Endothelial cell of hepatic sinusoid (primary cell): ENCODE data around the gene DCLK2.

ENCODE experiments used
- in situ Hi-C: cut with HindIII; loops from 2 replicates; pipeline ENCODE4 v1.10.0; 2017; ENCODE audit warnings: low sequenced_read_pairs

Gene DCLK2

DNA sequence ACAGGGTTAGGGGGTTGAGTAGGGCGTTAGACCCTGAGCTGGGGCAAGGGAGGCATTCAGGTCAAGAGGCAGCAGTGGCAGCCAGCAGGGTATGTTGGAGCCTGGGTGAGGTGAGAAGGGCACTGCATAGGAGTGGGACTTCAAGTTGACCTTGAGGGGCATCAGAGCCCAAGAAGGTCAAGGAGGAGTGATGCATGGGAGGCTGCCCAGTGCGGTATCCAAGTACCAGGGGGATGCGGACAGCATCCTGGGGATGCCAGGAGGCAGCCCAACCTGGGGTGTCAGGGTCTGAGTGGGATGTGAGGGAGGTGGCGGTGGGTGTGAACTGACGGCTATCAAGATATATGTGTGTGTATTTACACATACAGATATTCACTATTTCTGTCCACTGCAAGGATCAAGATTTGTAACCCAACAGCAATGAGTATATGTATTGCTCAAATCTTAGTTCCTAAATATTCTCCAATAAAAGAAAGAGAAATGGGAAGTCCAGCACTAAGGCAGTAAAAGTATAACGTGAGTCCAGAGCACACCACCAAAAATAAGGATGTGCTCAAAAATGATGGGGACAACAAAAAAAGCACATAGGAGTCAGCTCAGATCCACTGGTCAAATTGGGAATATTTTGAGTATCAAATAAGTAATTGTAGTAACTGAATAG, 9.8 kb upstream of the DCLK2 start:
- in situ Hi-C loops: no loop called here

DNA sequence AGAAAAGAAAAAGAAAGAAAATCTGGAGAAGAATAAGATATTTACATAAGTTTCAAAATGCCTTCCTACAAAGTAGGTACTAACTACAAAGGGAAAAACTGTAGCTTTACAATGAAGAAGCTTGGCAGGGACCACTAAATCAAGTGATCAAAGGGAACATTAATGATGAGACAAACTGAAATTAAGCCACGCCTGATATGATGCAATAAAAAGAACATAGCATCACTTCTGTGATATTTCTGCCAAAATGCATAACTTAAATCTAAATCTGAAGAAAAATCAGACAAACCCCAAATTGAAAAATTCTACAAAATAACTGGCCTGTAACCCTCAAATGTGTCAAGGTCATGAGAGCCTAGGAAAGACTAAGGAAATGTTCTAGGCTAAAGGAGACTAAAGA, 8.9 kb upstream of the DCLK2 start:
- in situ Hi-C loops: no loop called here

DNA sequence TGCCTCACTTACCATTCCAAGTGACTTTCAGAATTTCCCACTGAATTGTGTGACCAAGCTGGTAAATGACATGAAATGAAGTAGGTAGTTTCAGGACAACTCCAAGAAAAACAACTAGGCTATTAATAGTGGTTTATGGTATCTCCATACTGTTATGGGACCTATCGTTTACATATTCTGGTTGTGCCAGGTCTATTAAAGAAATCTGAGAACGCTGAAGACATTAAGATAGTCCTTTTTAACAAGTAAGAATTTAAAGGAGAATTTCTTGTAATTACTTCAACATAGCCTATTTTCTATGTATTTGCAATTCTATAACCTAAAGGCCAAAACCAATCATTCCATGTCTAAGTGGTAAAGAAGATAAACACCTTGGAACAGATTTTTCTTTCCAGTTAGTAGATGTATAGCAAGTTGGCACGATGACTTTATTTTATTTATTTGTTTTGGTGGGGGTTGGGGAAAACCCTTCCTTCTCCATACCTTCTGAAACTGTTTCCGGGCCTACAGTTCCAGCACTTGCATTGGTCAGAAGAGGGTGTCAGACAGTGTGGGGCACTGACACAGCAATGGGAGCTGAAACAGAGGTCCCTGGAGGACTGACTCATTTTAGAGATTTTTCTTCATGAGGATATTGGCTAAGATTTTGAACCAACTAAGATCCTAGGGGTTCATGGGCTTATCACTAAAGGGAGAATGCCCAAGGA, 7.6 kb upstream of the DCLK2 start:
- in situ Hi-C loops: no loop called here

DNA sequence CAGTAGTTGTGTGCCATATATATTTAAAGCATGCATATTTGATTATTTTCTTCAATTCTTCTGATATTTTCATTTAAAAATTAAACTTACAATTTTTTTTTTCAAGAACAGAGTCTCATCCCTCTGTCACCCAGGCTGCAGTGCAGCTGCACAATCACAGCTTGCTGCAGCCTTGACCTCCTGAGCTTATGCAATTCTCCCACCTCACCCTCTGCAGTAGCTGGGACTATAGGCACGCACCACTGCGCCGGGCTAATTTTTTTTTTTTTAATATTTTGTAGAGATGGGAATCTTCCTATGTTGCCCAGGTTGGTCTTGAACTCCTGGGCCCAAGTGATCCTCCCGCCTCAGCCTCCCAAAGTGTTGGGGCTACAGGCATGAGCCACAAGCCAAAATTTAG, 5.8 kb upstream of the DCLK2 start:
- in situ Hi-C loops: no loop called here

DNA sequence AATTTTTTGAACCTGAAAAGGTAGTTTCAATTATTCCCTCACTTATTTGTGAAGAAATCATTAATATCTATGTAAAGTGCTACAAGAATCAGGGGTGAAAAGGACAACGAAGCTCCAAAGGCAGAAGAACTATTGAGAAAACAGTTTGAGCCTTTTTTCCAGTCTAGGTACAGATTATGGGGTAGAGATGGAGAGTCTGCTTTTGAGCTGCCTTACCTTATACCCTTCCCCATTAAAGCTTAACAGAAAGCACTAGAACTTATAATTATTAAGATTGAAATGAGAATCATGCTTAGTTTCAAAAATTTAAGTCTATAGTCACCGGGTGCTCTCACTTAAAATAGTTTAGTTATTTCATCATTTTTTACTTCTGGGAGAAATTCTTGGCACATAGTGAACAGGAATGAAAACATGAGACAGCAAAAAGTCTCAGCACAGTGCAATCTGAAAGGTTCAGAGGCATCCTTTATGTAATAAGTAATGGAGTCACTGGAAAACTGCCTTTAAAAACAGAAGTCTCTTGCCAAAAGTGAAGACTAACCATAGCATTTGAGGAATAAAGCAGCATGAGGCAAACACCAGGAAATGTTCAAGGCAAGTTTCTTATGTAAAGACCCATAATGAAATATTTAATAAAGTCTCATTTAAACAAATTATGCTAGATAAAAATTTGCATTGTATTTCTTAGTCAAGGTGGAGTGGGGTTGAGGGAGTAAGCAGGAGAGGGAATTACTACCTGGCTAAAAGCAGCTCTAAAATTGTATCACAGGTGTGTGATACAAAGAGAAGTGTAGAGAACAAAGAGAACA, 5.1 kb upstream of the DCLK2 start:
- in situ Hi-C loops: no loop called here

DNA sequence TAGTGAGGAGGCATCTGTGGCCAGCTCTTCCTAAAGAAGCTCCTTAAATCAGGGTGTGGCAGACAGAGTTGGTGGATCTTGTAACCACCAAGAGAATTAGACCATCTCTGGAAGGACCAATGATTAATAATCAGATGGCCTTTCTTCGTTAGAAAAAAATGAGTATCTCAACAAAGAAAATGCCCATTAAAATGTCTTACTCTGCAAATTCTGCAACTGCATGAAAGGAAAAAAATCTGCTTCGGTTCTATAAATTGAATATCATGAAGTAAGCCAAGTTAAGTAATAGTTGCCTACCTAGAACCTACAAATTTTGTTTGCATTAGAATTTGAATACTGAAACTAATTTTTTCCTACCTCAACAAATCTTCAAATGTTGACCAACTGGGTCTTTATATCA, 4.2 kb upstream of the DCLK2 start:
- in situ Hi-C loops: no loop called here

DNA sequence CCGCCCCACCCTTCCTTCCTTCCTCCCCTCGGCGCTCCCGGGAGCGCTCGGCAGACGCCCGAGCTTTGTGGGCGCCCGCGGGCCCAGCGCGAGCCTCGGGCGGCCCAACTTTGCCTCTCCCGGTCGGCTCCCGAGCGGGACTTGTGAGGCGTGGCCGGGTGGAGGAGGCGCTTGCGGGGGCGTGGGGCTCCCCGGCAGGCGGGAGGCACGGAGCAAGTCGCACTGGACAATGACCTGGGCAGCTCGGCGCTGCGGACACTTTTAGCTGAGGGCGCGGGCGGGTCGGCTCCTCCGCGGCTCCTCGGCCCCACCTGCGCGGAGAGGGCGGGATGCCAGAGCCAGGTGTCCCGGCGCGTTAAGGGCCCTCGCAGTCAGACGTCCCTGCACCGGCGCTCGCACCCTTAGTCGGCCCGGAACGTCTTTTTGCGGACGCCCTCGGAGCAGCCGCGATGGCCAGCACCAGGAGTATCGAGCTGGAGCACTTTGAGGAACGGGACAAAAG, 385 bp downstream of the DCLK2 start:
- in situ Hi-C loops: no loop called here

DNA sequence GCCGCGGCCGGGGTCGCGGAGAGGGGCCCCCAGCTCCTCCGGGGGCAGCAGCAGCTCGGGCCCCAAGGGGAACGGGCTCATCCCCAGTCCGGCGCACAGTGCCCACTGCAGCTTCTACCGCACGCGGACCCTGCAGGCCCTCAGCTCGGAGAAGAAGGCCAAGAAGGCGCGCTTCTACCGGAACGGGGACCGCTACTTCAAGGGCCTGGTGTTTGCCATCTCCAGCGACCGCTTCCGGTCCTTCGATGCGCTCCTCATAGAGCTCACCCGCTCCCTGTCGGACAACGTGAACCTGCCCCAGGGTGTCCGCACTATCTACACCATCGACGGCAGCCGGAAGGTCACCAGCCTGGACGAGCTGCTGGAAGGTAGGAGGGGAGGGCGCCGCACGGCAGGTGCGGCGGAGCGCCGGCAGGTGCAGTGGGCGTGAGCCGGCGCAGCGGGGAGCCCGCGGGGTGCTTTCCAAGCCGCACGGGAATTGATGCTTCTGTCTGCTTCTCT, 886 bp downstream of the DCLK2 start:
- in situ Hi-C loops: no loop called here

DNA sequence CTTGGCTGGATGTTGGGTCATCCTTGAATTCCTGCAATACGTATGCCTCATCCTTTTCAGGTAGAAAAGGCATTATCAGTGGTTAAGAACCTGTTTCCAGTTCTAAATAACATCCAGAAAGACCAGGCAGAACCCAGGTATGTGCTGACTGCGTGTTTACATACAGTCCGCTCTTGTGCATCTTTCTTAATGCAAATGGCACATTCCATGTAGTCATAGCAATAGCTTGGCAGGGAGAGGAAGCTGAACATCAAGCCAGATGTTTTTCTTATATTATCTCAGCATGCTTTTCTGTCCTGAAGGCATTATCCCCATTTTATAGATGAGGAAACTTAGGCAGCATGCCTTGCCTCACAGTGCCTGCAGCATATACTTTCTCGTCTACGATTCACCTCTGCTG, 2.1 kb downstream of the DCLK2 start:
- in situ Hi-C loops: no loop called here

DNA sequence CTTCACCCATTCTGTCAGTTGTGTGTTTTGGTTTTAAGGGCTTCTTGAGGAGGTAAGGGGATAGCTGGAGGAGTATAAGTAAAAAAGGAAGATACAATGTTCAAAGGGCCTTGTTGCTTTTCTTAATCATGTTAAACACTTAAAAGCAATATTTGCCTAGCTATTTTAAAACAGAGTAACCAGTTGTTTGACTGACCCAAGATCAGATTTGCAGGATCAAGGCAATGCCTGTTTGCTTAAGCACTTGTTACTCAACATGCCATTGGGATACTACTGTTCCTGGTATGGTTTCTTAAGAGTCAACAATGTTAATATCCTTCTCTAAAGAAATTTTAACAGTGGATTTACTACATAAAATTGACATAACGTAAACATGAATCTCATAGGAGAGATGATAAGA, 2.6 kb downstream of the DCLK2 start:
- in situ Hi-C loops: no loop called here

DNA sequence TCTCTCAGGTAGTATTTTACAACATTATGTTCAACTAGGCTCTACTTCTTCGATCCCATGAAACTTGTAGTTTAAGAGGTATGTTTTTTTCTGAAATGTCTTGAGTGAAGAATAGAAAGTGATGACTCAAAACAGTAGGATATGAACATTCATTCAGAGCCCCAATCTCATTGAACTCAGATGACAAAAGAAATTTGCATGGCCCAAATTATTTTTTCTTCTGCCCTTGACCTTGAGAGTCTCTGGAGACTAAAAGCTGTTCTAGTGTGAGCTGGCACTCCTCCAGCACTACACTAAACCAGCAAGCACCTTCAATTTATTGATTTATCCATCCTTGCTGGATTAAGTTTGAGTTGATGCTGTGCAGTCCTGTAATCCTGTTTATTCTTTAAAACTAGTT, 4.0 kb downstream of the DCLK2 start:
- in situ Hi-C loops: no loop called here

DNA sequence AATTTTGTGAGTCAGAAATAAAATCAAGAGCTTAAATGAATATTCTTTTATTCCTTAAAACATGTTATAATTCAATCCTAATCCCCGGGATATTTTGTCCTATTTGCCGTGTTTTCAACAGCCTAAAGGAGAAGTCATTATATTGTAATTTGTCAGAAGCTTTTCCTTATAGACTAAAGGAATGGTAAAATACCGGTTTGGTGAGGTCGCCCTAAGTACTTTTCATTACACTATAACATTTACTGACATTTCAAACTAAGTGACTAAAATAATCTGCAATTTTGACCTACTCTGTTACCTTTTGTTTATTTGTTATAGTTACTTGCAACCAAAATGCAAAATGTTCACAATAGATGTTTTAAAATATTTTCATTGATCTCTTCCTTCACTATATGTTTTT, 8.8 kb downstream of the DCLK2 start:
- in situ Hi-C loops: no loop called here

DNA sequence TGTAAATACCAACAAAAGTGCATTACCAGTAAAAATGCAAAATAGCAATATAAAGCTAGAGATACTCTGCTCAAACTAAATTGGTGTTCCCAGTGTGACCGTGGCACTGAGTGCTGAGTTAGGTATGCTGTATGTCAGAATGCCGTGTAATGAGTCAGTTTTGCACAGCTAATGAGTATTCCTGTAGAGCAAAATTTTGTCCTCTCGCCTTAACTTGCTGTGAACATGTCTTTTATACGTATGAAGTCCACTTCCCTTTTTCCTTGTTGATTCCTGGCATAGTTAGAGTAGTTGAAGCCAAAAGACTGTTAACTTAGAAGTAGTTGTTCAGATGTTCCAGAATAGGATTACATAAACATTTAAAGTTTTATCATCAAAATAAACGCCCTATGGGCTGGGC, 11.5 kb downstream of the DCLK2 start:
- in situ Hi-C loops: no loop called here

DNA sequence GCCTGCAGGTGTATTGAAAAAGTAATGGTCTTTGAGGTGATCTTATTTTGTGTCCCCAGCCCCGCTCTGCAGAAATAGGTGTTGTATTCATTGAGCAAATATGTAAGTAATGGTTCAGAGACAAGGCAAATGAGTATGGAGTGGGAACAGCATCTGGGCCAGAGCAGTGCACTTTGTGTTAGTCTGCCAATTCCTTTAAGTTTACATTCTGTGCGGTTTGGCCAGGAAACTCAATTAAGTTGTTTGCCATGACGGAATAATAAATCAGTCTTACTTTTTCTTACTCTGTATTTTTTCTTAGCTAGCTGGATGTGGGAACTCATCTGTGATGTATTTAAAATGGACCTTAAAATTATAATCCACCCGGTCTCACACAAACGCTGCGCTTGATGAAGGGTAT, 12.6 kb downstream of the DCLK2 start:
- in situ Hi-C loops: no loop called here

DNA sequence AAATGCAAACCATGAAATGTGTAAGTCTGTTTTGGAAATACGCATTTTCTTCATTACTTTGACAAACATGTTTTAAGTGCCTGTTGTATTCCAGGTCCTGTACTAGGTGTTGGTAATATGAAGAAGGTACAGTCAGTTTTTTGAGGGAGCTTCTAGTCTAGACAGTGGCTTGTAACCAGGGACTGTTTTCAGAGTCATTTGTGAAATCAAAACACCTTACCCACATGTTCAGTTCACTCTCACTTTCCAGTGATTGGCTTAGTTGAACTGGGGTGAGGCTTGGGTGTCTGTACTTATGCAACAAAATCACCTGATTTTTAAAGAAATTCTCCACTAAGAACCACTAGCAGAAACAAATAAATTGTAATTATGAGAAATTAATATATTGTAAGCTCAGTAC, 16.4 kb downstream of the DCLK2 start:
- in situ Hi-C loops: no loop called here

DNA sequence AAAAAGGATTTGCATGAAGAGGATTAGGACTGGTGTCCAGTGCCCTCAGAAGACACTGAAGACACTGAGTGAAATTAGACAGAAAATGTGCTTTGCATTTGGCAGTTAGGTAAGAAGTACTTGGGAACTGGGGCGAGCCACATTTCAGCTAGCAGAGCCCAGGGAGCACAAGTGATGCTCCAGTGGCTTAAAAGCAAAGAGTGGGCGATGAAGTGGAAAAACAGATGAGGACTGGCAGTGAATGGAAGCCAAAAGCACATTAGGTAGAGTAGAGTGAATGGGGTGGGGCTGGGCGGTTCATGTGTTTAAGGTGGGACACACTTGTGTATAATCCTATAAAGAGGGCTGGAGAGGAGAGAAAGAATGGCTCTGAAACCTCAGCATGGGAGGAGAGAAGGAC, 18.4 kb downstream of the DCLK2 start:
- in situ Hi-C loops: no loop called here

DNA sequence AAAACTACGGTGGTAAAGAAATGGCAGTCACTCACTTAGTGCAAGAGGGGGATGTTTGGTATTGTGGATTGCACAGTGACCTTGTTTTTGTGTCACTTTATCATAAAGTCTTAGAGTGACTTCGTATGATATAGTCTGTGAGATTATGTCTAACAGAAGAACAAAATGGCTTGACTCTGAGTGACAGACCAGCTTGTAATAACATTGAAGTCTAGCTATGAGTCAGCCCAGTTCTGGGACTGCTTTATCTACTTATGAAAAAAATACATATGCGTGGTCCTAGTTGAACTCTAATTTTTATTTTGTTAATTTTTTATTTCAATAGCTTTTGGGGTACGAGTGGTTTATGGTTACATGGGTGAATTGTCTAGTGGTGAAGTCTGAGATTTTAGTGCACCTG, 20.0 kb downstream of the DCLK2 start:
- in situ Hi-C loops: no loop called here

DNA sequence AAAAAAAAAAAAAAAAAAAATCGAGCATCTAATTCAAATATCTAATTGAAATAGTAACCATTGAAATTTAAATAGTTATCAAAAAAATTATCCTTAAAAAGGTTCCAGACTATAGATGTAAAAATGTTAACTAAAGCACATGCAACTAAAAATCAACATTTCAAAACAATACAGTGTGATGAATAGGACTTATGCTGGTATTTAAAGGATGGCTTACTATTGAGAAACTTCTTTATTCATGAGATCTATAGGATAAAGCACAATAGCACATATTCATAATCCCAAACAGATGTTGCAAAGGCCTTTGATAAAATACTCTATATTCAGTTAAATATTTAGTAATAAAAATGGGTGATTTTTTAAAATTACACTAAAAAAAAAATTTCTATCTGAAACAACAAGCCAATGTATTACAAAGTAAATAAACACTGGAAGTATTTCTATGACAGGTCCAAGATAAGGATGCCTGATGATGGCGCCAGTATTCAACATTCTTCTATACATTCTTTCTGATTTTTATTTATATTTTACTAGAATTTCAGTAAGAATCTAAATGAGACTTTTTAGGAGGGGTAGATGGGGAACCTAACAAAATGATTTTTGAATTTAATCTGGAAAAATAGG, 26.3 kb downstream of the DCLK2 start:
- in situ Hi-C loops: no loop called here

DNA sequence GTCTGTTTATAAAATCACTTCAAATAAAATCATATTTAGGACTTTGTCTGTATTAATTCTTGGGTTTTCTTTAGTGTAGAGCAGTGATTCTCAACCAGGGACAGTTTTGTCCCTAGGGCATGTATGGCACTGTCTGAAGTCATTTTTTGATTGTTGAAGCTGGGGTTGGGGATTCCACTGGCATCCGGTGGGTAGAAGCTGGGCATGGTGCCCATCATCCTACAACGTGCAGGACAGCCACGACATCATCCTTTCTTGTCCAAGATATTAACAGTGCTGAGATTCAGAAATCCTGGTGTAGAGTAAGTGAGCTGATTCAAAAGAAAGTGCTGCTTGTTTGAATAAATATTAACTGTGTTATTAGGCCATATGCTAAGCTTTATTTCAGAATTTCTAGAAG, 28.6 kb downstream of the DCLK2 start:
- in situ Hi-C loops: no loop called here

DNA sequence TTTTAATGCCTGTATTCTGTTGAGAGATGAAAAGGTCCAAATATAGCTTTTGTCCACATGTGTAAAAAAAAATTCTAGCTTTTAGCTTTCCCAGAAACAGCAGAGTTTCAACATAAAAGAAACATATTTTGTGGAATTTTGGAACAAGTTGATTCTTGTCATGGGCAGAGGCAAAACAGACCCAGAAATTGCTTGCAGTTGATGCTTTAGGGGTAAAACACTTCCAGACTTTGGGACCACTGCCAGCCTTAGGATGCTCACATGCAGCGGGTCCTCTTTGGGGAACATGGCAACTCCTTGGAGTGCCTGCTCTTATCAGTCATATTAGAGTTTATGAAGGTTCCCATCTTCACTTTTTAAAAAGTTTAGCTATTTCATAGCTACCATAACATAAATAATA, 30.4 kb downstream of the DCLK2 start:
- in situ Hi-C loops: no loop called here

DNA sequence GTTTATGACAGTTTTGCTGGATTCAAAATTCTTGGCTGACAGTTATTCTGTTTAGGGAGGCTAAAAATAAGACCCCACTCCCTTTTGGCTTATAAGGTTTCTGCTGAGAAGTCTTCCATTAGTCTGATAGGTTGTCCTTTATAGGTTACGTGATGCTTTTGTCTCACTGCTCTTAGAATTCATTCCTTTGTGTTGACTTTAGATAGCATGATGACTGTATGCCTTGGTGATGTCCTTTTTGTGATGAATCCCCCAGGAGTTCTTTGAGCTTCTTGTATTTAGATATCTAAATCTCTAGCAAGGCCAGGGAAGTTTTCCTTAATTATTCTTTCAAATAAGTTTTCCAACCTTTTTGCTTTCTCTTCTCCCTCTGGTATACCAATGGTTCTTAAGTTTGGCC, 36.4 kb downstream of the DCLK2 start:
- in situ Hi-C loops: no loop called here
